ENCODE data around the gene CNDP2. TPM values are rescaled to one million over a fixed set of nuclear protein-coding genes. Genes with fewer than 3 reads are reported as not detected.
"Not testable (repeated sequence)": the region's sequence is repeated elsewhere in the genome, so short reads cannot be mapped to it uniquely, and the experiment has no call there.

CNDP2 gene
- total RNA-seq, 1 donor from 2014 or later: 52.5 TPM

GRCh38 chr18:74524097-74524496, 27.9 kb downstream of the CNDP2 start:
- TF ChIP-seq POLR2A (IDR thresholded peaks at IDR 0.05) (no peak), CTCF (IDR thresholded peaks at IDR 0.05) (no peak), POLR2AphosphoS5 (IDR thresholded peaks at IDR 0.05; ENCODE audit: insufficient read depth in 1 of 2, low read depth in 1 of 2) (no peak)
- no peaks in the 10 kb centered on the region for H3K4me1 ChIP-seq
- no peaks in the 10 kb centered on the region for H3K9me3 ChIP-seq
- no peak overlapping the region for H3K4me3 ChIP-seq
- H3K27me3 ChIP-seq: no peaks in the 10 kb centered on the region
- DNase-seq (ENCODE audit: extremely low spot score in 2 of 2): no peak
- intact Hi-C loops (cut with DNase I): no loop called here
- H3K27ac ChIP-seq: no peak overlapping the region
- peaks cover 0 to 27% of the 10 kb centered on the region in 2 donors for H3K36me3 ChIP-seq

GRCh38 chr18:74524915-74525314, 28.8 kb downstream of the CNDP2 start:
- H3K9me3 ChIP-seq; H3K27ac ChIP-seq; H3K4me3 ChIP-seq; H3K4me1 ChIP-seq; intact Hi-C loops (cut with DNase I); DNase-seq (ENCODE audit: extremely low spot score in 2 of 2); H3K27me3 ChIP-seq: not testable (repeated sequence)
- peaks cover 0 to 19% of the 10 kb centered on the region in 2 donors for H3K36me3 ChIP-seq

- H3K27me3 ChIP-seq: no peaks in the 10 kb centered on the region
- no peak for TF ChIP-seq POLR2AphosphoS5 (IDR thresholded peaks at IDR 0.05; ENCODE audit: insufficient read depth in 1 of 2, low read depth in 1 of 2)
- TF ChIP-seq POLR2A (IDR thresholded peaks at IDR 0.05): no peak
- TF ChIP-seq CTCF (IDR thresholded peaks at IDR 0.05): no peak
- H3K4me3 ChIP-seq: no peak overlapping the region
- no peak overlapping the region for H3K27ac ChIP-seq
- DNase-seq (ENCODE audit: extremely low spot score in 2 of 2): no peak
- intact Hi-C loops (cut with DNase I): no loop called here
- H3K36me3 ChIP-seq: peaks cover 0 to 11% of the 10 kb centered on the region in 2 donors
- no peaks in the 10 kb centered on the region for H3K9me3 ChIP-seq
- H3K4me1 ChIP-seq: no peaks in the 10 kb centered on the region
These were observed 29.6 kb downstream of the CNDP2 start for GRCh38 chr18:74525741-74526140.

- Histone ChIP-seq H3K4me3 (no peak overlapping the region), H3K27me3 (no peaks in the 10 kb centered on the region), H3K27ac (no peak overlapping the region), H3K4me1 (no peaks in the 10 kb centered on the region), H3K36me3 (peaks cover 0 to 3% of the 10 kb centered on the region in 2 donors), H3K9me3 (no peaks in the 10 kb centered on the region)
- intact Hi-C loops (cut with DNase I): no loop called here
- TF ChIP-seq POLR2AphosphoS5 (IDR thresholded peaks at IDR 0.05; ENCODE audit: insufficient read depth in 1 of 2, low read depth in 1 of 2): no peak
- no peak for TF ChIP-seq POLR2A (IDR thresholded peaks at IDR 0.05)
- TF ChIP-seq CTCF (IDR thresholded peaks at IDR 0.05): no peak
- no peak for DNase-seq (ENCODE audit: extremely low spot score in 2 of 2)
These were observed 30.3 kb downstream of the CNDP2 start for GRCh38 chr18:74526488-74526887.

- intact Hi-C loops (cut with DNase I): no loop called here
- H3K27me3 ChIP-seq: no peaks in the 10 kb centered on the region
- no peaks in the 10 kb centered on the region for H3K36me3 ChIP-seq
- H3K4me1 ChIP-seq: no peaks in the 10 kb centered on the region
- no peak overlapping the region for H3K4me3 ChIP-seq
- H3K27ac ChIP-seq: no peak overlapping the region
- H3K9me3 ChIP-seq: no peaks in the 10 kb centered on the region
- DNase-seq (ENCODE audit: extremely low spot score in 2 of 2): no peak
- no peak for TF ChIP-seq CTCF (IDR thresholded peaks at IDR 0.05)
- no peak for TF ChIP-seq POLR2A (IDR thresholded peaks at IDR 0.05)
- TF ChIP-seq POLR2AphosphoS5 (IDR thresholded peaks at IDR 0.05; ENCODE audit: insufficient read depth in 1 of 2, low read depth in 1 of 2): no peak
These were observed 32.3 kb downstream of the CNDP2 start for GRCh38 chr18:74528478-74528877.

- DNase-seq (ENCODE audit: extremely low spot score in 2 of 2): no peak
- Histone ChIP-seq H3K36me3 (no peaks in the 10 kb centered on the region), H3K9me3 (no peaks in the 10 kb centered on the region), H3K4me1 (no peaks in the 10 kb centered on the region), H3K27me3 (no peaks in the 10 kb centered on the region), H3K27ac (no peak overlapping the region), H3K4me3 (no peak overlapping the region)
- TF ChIP-seq POLR2AphosphoS5 (IDR thresholded peaks at IDR 0.05; ENCODE audit: insufficient read depth in 1 of 2, low read depth in 1 of 2) (no peak), CTCF (IDR thresholded peaks at IDR 0.05) (no peak), POLR2A (IDR thresholded peaks at IDR 0.05) (no peak)
- intact Hi-C loops (cut with DNase I): no loop called here
These were observed 32.8 kb downstream of the CNDP2 start for GRCh38 chr18:74528913-74529312.

Data from vagina (tissue), 2 donors.